GM12875 (cell line): ENCODE data around the gene PPP1R12A.
"Not testable (repeated sequence)": the region's sequence is repeated elsewhere in the genome, so short reads cannot be mapped to it uniquely, and the experiment has no call there.

ENCODE experiments used
- H3K4me3 ChIP-seq: one replicate; pipeline ENCODE4 v1.5.1; 2011; ENCODE audit warnings: low read depth, low read length, control low read depth
- CTCF ChIP-seq: IDR thresholded peaks from 2 replicates; pipeline ENCODE4 v1.5.1; 2011; ENCODE audit warnings: low read depth, mild to moderate bottlenecking, control low read depth, inconsistent platforms, low read length, moderate library complexity, borderline replicate concordance; ENCODE audit not compliant: insufficient read depth

The PPP1R12A gene

GRCh38 chr12:79818856-79819255 is 116.0 kb downstream of the PPP1R12A start:
- TF ChIP-seq CTCF, result no peak
- H3K4me3 ChIP-seq, result no peak overlapping the region

GRCh38 chr12:79784366-79785065 is 150.4 kb downstream of the PPP1R12A start:
- not testable (repeated sequence) for H3K4me3 ChIP-seq

- no peak for TF ChIP-seq CTCF
- H3K4me3 ChIP-seq, result no peak overlapping the region
Observed at GRCh38 chr12:79782172-79782900, 152.6 kb downstream of the PPP1R12A start.

- no peak overlapping the region for H3K4me3 ChIP-seq
- no peak for TF ChIP-seq CTCF
Observed at GRCh38 chr12:79778802-79779448, 156.0 kb downstream of the PPP1R12A start.

GRCh38 chr12:79776111-79776510 is 158.8 kb downstream of the PPP1R12A start:
- H3K4me3 ChIP-seq, result no peak overlapping the region
- no peak for TF ChIP-seq CTCF

- no peak overlapping the region for H3K4me3 ChIP-seq
- no peak for TF ChIP-seq CTCF
Observed at GRCh38 chr12:79775355-79776027, 159.4 kb downstream of the PPP1R12A start.

- no peak for TF ChIP-seq CTCF
- no peak overlapping the region for H3K4me3 ChIP-seq
Observed at GRCh38 chr12:79773896-79774295, 161.0 kb downstream of the PPP1R12A start.
